ENCODE measurements around the gene ERLEC1. TPM values are rescaled to one million over a fixed set of nuclear protein-coding genes. Genes with fewer than 3 reads are reported as not detected.
A peak's percentile ranks its signal among the peaks of the same experiment; 100 is the strongest.

The ERLEC1 gene, protein sequence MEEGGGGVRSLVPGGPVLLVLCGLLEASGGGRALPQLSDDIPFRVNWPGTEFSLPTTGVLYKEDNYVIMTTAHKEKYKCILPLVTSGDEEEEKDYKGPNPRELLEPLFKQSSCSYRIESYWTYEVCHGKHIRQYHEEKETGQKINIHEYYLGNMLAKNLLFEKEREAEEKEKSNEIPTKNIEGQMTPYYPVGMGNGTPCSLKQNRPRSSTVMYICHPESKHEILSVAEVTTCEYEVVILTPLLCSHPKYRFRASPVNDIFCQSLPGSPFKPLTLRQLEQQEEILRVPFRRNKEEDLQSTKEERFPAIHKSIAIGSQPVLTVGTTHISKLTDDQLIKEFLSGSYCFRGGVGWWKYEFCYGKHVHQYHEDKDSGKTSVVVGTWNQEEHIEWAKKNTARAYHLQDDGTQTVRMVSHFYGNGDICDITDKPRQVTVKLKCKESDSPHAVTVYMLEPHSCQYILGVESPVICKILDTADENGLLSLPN
- total RNA-seq, result 10 to 100 TPM; 24.8 to 45.0 (median 33.3) TPM
- polyA plus RNA-seq, result 10 to 100 TPM; 16.8 to 45.9 TPM

DNA sequence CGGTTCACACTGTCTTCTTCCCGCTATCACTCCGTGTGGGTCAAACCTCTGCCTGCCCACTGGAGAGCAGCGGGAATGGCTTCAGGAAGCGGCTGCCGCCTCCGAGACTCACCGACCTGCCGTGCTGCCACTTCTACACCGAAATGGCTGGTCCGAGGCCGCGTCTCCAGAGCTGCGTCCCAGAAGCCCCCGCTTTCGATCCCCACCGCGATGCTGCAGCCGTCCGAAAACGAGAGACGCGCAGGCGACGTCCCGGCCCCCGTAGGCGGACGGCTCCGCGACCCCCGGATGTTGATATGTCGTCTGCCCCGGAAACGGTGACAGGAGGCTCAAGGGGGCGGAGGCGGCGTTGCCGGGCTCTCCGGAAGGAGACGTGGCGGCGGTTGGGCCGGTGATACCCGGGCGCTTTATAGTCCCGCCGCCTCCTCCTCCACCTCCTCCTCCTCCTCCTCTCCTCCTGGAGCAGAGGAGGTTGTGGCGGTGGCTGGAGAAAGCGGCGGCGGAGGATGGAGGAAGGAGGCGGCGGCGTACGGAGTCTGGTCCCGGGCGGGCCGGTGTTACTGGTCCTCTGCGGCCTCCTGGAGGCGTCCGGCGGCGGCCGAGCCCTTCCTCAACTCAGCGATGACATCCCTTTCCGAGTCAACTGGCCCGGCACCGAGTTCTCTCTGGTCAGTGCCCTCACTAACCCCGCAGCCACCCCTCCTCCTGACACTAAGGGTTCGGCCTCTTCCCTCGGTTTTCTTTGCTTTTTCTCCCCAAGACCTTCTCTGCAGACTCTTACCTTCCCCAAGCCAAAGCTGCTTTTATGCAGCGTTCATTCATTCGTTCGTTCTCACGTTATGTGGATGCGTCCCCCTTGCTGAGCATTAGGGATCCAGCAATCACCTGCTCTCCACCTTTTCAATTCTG is at the start of gene ERLEC1, which contains the start of gene ASB3:
Gene ERLEC1 (plus strand): TSS at position 340 of the 909 bp plus-strand sequence. CDS start 167 bp downstream, at position 507.
Gene ASB3 (minus strand): TSS at position 249 of the 909 bp plus-strand sequence. CDS start 21,381 bp downstream, outside the sequence.
- H3K27me3 ChIP-seq, result no peaks in the 10 kb centered on the region
- no peaks in the 10 kb centered on the region for H3K9me3 ChIP-seq
- peaks cover 14 to 27% (median 19%) of the 10 kb centered on the region in 3 donors for H3K4me1 ChIP-seq
- peak within 1 kb of the TSS; percentile 48 to 80 (median 67) for H3K27ac ChIP-seq
- TF ChIP-seq, protein P1, sequence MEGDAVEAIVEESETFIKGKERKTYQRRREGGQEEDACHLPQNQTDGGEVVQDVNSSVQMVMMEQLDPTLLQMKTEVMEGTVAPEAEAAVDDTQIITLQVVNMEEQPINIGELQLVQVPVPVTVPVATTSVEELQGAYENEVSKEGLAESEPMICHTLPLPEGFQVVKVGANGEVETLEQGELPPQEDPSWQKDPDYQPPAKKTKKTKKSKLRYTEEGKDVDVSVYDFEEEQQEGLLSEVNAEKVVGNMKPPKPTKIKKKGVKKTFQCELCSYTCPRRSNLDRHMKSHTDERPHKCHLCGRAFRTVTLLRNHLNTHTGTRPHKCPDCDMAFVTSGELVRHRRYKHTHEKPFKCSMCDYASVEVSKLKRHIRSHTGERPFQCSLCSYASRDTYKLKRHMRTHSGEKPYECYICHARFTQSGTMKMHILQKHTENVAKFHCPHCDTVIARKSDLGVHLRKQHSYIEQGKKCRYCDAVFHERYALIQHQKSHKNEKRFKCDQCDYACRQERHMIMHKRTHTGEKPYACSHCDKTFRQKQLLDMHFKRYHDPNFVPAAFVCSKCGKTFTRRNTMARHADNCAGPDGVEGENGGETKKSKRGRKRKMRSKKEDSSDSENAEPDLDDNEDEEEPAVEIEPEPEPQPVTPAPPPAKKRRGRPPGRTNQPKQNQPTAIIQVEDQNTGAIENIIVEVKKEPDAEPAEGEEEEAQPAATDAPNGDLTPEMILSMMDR (IDR thresholded peaks at IDR 0.05), result no peak
- intact Hi-C loops (cut with DNase I), result no loop called here
- H3K4me3 ChIP-seq, result peak within 1 kb of the TSS; percentile 72 to 80 (median 74)
- FAIRE-seq, result no peak
- WGBS, 2 donors, result 0 to 1% methylated on average over 60 to 77 of the region's 77 CpGs
- H3K36me3 ChIP-seq, result no peaks in the 10 kb centered on the region
- ATAC-seq, result peak; percentile 96 to 98 (median 97)
- DNase-seq, result peak; percentile 83 to 95 (median 89)

DNA sequence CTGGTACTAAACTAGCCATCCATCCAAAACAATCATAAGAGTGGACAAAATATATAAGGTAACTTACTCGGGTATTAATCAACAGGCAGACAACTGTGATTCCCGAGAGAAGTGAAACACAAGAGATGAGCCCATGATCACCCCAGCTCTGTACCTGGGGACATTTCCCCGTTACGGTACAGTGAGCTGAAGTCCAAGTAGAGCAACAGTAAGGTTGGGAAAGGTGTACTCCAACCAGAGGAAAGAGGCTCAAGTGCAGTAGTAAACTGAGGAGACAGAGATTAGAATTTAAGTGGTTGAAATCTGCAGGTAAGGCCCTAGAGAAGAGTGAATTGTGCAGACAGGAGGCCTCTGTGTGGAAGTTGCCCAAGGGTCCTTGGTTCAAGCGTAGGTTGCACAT is 49.8 kb upstream of the ERLEC1 start:
- FAIRE-seq (no peak), ATAC-seq (no peak), DNase-seq (no peak)
- no peaks in the 10 kb centered on the region for H3K36me3 ChIP-seq
- H3K4me1 ChIP-seq, result no peaks in the 10 kb centered on the region
- WGBS, 2 donors, result 92 to 93% methylated on average over 5 of the region's 5 CpGs
- TF ChIP-seq, protein P1 (IDR thresholded peaks at IDR 0.05), result no peak
- H3K9me3 ChIP-seq, result no peaks in the 10 kb centered on the region
- intact Hi-C loops (cut with DNase I), result no loop called here
- H3K27ac ChIP-seq, result no peak overlapping the region
- no peak overlapping the region for H3K4me3 ChIP-seq
- no peaks in the 10 kb centered on the region for H3K27me3 ChIP-seq

DNA sequence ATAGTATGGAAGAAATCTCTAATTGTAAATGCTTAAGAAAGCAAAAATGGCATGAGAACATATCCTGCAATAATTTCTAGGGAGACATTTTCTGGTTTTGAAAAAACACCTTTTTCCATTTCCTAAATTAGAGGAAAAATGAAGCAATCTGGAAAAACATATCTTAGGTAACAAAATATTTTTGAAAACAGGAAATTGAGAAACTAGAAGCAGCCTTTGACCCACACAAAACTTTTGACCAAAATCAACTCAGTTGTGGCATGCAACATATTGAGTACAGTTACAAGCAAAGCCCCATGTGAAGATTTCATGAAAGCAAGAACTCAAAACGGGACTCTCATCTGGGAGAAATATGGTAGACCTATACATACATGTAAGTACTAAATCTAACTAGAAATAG is 47.8 kb upstream of the ERLEC1 start:
- H3K4me3 ChIP-seq, result no peak overlapping the region
- H3K9me3 ChIP-seq, result no peaks in the 10 kb centered on the region
- no peaks in the 10 kb centered on the region for H3K27me3 ChIP-seq
- 79 to 91% methylated on average over 1 of the region's 1 CpG for WGBS, 2 donors
- intact Hi-C loops (cut with DNase I), result no loop called here
- no peak overlapping the region for H3K27ac ChIP-seq
- H3K4me1 ChIP-seq, result no peaks in the 10 kb centered on the region
- H3K36me3 ChIP-seq, result no peaks in the 10 kb centered on the region
- DNase-seq, result no peak
- FAIRE-seq, result no peak
- no peak for ATAC-seq
- TF ChIP-seq, protein P1 (IDR thresholded peaks at IDR 0.05), result no peak

DNA sequence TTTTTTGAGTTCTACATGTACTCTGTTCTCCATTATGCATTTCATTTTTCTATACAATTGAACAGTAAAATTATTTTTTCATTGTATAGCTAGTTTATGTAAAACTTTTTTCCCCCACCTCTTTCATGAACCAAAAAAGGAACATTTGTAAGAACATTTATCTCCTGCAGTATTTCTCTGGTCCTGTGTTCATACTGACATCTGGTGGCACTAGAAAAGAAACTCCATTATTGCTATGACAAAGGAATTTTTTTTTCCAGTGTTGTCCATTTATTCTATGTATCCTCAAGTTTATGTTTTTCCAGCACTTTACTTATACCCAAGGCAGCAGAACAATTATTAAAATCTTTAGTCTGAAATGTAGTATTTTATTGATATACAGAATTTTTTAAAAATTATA is 46.7 kb upstream of the ERLEC1 start:
- intact Hi-C loops (cut with DNase I), result no loop called here
- DNase-seq, result no peak
- Histone ChIP-seq H3K4me1 (peaks cover 0 to 7% (median 0%) of the 10 kb centered on the region in 3 donors), H3K9me3 (no peaks in the 10 kb centered on the region), H3K36me3 (no peaks in the 10 kb centered on the region), H3K27ac (no peak overlapping the region), H3K4me3 (no peak overlapping the region), H3K27me3 (no peaks in the 10 kb centered on the region)
- TF ChIP-seq, protein P1 (IDR thresholded peaks at IDR 0.05), result peak in 1 of 4 donors; percentile 16
- peak in 2 of 4 donors; percentile 55 to 57 for ATAC-seq
- peak; percentile 45 for FAIRE-seq

All from pancreas (tissue), 10 donors.